H1 (cell line): ENCODE measurements around the gene DCAF17. TPM values are rescaled to one million over a fixed set of nuclear protein-coding genes. Genes with fewer than 3 reads are reported as not detected.

Source experiments
- HDAC6 ChIP-seq: IDR thresholded peaks from one replicate; pipeline ENCODE4 v1.7.1; 2012; ENCODE audit warnings: low read depth, mild to moderate bottlenecking, inconsistent platforms, low read length, moderate library complexity
- JUN ChIP-seq: IDR thresholded peaks from 2 replicates; pipeline ENCODE4 v1.6.1; 2011; ENCODE audit warnings: low read depth, mild to moderate bottlenecking, improper control_type of control experiment, low read length
- polyA plus RNA-seq, 7 experiments: library from polyadenylated mRNA; depleted of rRNA in 3 of 7; stranded (reverse) in 5 of 7; unstranded in 2 of 7; fragments of >200 nt in 5 of 7; fragments of 200-250 nt in 2 of 7; gene quantifications; 1 replicate in 5 of 7; 2 replicates in 1 of 7; 4 replicates in 1 of 7; pipeline versions ENCODE4 v1.2.1 to v1.2.3, GENCODE V29; 2011 to 2013; ENCODE audit warnings: missing spikeins in 2 of 7, mixed read lengths in 2 of 7
- total RNA-seq: library from RNA; stranded (reverse); fragmentation: NEBNext Ultra II Directional; extraction: Animal tissue kit (Norgen Biotek cat#: 25700); gene quantifications from 2 replicates; pipeline ENCODE4 v1.2.1, GENCODE V29; 2021

DCAF17 gene
- total and polyA plus RNA-seq, 2 of the 8 experiments (the other 6 are each of a cell fraction or from before 2014, with no cell fraction given): 10.7 to 30.0 TPM

DNA sequence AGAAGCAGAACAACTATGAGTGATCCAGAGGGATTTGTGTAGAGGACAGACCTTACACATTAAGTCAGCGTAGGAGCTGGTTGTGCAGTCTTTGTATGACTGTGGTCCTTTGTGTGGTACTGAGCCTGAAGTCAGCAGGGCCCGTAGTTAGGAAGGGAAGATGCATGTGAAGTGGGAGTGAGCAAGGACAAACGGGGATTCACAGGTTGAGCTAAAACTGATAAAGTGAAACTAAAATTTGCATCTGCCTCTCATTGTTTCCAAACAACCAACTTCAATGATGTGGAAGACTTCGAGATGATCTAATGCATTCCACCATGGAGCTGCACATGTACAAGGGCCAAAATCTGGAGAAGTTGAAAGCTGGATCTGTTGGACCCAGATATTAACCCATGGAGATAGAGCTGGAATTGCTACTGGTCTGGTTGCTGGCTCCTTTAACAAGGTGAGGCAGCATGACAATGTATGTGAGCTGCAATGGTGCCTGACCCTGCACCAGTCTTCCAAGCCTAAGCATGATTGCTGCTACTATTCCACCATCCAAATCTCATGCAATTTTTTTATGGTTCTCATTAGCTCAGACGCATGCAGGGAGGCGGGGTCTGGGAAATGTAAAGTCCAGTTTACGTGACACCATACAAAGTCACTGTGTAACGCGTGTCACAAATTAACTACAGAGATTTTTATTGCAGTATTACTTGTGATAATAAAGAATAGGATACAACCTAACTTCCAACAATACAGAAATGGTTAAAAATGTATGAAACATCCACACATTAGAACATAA lies 76.1 kb downstream of the DCAF17 start (continued):
- TF ChIP-seq JUN (no peak), HDAC6 (no peak)
- TF ChIP-seq, all 59 proteins: peak for 0
